Esophagus mucosa (tissue), 1 donor: Measurements from ENCODE around the gene POLR2H. TPM values are rescaled to one million over a fixed set of nuclear protein-coding genes. Genes with fewer than 3 reads are reported as not detected.

ENCODE experiments used
- ATAC-seq: fragments of 200-7000 bp; cut with Tn5 transposase; one replicate; pipeline ENCODE4 v1.9.1; 2020
- total RNA-seq: library from RNA; stranded (reverse); gene quantifications from one replicate; pipeline ENCODE4 v1.2.4, GENCODE V29; 2023
- donor health status: DM: yes; HTN: yes; CAD: no.

POLR2H gene
- total RNA-seq, 1 donor from 2014 or later: 46.0 TPM

DNA sequence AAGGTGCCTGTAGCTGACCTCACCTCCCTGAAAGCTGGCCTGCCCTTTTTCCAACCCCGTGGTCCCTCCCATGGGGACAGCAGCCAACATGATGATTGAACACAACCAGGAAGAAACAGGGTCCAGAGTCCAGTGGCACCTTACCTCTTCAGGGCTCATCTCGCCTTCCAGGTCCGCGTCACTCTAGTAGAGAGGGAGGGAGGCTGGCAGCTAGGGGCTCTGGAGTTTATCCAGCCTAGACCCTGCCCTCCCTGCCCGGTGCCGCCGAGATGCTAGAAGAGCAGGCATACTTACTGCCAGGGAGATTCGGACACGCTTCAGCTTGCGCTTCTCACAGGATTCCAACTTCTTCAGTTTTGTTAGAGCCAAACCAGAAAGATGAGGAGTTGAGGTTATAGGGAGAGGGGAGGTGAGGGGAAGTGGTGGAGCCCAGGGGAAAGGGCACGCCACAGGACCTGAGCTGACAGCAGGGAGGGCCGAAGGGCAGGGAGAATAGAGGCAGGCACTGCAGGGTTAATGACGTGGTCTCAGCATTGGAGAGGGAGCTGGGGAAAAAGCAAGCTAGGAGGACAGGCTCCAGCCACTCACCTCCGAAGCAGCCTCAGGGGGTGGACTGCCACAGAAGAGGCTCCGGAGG is 9.2 kb upstream of the POLR2H start:
- ATAC-seq: peak; percentile 56

DNA sequence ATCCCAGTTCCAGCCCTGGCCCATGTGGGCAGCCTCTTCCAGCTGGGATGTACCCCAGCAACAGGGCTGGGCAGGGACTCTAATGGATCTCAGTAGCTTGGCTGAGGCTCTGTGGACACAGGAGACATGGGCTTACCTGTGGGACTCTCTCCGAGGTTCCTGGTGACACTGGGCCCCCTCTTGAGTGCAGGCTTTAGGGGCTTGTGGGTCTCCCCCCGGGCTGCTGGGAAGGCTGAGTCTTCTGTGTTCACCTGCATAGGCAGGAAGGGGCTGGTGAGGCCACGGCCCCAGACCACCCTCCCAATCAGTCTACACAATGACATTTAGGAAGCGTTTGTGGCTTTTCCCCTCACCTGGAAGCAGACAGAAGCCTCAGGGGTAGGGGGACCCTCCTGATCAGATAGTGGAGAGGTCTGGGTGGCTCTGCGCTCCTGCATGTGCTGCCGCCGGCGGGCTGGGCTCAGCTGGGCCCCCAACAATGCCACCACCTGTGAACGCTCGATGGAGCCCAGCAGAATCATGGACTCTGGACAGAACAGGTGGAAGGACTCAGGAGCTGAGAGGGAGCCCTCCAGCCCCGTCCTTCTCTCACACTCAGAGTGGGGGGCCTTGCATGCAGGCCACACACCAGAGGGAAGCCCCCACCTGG is 8.5 kb upstream of the POLR2H start:
- no peak for ATAC-seq

- ATAC-seq: no peak
These were observed 8.0 kb upstream of the POLR2H start for GRCh38 chr3:184353546-184353941.

GRCh38 chr3:184354121-184354728 is 7.3 kb upstream of the POLR2H start:
- peak; percentile 33 for ATAC-seq

GRCh38 chr3:184354754-184355153 is 6.8 kb upstream of the POLR2H start:
- ATAC-seq: no peak

GRCh38 chr3:184355261-184356040 is 6.1 kb upstream of the POLR2H start:
- ATAC-seq: no peak

- ATAC-seq: no peak
These were observed 4.0 kb upstream of the POLR2H start for GRCh38 chr3:184357248-184358123.

- no peak for ATAC-seq
These were observed 3.3 kb upstream of the POLR2H start for GRCh38 chr3:184358124-184358767.

- ATAC-seq: no peak
These were observed 2.6 kb upstream of the POLR2H start for GRCh38 chr3:184358921-184359350.

- no peak for ATAC-seq
These were observed 1.9 kb upstream of the POLR2H start for GRCh38 chr3:184359610-184360009.

- no peak for ATAC-seq
These were observed 1.2 kb upstream of the POLR2H start for GRCh38 chr3:184360070-184360928.

DNA sequence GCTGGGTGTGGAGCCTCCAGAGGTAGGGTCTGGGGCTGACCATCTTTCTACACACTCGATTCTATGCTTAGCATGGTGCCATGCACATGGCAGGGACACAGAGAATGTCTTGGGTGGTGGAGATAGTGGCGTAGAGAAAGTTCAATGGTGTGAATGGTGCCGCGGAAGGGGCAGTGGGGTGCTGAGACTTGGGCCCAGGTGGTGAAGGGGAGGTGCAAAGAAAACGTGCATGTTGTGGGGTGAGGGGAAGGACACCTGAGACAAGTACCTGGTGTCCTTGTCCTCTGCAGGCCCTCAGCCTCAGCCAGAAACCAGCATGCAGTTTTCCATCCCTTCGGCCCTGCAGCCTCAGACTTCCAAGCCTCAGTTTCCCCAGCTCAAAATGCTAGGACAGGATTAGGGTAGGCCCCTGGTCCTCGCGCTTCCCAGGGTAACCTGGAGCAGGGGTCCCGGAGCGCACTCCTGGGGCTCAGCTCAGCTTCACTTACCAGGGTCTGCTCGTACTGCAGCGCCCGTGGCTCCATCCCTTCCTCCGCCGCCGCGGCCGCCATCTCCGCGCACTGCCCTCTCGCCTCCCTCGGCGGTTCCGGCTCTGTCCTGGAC is 480 bp upstream of the POLR2H start:
- no peak for ATAC-seq

- ATAC-seq: peak; percentile 26
These were observed 590 bp downstream of the POLR2H start for GRCh38 chr3:184361932-184362667.

- peak; percentile 91 for ATAC-seq
These were observed 1.4 kb downstream of the POLR2H start for GRCh38 chr3:184362668-184363546.

GRCh38 chr3:184366619-184367289 is 5.2 kb downstream of the POLR2H start:
- no peak for ATAC-seq

GRCh38 chr3:184368116-184368515 is 6.6 kb downstream of the POLR2H start:
- no peak for ATAC-seq

- no peak for ATAC-seq
These were observed 7.2 kb downstream of the POLR2H start for GRCh38 chr3:184368586-184369183.
